GM19395 (cell line): ENCODE data around the gene WASF2.

Experiments
- ATAC-seq: cut with Tn5 transposase; IDR thresholded peaks from one replicate; pipeline ENCODE4 v1.9.1; 2021; ENCODE audit warnings: mild to moderate bottlenecking, moderate library complexity; ENCODE audit not compliant: unreplicated experiment

The WASF2 gene

DNA sequence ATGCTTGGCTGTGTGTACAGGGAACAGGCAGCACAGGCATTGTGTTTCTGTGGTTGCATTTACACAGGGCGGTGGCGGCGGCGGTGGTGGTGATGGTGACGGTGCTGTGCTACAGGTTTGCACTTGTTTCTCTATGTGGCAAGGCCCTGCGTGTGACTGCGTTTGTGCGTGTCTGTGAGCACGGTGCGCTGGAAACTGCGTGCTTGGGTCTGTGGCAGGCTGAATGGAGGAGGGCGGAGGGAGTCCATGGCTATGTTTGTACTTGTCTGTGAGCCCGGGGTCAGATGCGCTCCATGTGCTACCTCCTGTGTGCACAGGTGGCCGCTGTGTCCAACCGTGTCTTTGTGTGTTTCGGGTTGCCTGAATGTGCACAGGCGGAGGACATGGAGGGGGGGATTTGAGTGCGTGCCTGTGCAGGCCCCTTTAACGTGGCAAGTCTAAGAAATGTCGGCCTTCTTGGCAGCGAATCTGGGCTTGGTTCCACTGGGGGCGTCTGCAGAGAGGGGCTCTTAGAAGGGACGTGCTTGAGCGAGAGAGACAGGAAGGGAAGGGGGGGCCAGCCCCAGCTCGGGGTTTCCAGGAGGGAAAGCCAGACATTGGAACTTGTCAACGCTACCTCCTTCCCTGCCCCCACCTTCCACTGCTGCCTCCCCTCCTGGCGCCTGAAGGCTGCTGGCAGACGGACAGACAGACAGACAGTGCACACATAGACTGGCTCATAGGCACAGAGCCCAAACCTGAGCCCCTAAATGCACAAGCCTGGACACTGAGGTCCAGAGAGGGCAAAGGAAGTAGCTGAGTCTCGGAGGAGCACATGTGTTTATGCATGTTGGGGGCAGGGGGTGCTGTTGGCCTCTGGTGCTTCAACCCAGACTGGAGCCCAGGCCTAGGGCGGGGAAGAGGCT, 32.7 kb upstream of the WASF2 start:
- ATAC-seq = no peak

DNA sequence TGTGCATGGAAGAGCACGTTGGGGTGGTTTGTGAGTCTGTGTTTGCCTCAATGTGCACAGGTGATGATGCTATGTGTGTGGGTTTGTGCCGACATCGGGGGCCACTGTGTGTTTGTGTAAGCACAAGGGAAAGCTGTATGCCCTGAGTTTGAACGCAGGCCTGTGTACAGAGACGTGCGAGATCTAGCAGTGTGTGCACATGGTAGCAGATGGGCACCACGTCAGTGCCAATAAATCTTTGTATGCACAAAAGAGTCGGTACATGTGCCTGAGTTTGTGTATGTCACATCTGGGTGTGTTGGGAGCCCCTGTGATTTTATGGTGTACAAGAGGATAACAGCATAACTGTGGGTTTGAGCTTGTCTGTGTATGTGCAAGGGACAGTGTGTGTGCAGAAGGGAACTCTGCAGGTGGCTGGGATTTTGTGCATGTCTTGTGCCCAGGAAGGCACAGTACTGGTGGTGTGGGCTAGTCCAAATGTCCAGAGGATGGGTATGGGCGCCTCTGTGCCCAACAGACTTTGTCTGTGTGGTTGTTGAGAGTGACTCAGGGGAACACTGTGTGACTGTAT, 32.0 kb upstream of the WASF2 start:
- ATAC-seq = no peak

DNA sequence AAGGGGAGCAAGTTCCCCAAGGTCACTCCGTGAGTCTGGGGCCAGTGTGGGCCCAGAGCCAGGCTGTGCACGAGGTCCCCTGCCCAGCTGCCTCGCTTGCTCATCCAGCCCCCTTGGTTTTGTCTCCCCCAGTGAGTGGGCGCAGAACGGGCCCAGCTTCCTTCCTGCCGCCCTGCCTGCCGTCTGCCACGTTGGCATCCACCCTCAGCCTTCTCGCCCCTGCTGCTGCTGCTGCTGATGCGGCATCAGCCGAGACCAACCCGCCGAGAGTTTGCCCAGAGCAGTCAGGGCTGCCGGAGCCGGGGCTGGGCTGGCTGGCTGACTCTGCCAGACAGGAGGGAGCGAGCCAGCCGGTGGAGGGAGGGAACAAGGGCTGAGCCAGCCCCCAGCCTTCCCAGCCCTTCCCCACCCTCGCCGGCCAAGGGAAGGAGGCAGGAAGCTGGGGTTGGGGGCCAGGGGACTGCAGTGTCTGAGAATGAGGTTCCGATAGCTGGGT, 31.4 kb upstream of the WASF2 start:
- no peak for ATAC-seq

DNA sequence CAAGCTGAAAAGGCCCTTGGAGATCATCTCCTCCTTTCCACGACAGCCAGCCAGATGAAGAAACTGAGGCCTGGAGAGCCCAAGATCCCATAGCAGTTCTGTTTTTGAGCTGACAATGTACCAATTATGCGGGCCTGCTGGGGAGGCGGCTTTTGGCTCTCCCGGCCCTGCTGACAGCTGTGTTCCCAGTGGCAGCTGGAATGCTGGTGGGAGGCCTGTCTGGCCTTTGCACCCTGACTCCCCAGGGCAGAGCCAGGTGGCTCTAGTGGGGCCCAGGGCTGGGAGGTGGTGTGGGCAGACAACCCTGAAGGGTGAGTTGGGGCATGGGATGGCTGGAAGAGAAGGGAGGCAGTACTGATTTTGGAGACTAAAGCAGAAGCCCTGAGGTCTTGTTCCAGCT, 30.7 kb upstream of the WASF2 start:
- no peak for ATAC-seq

DNA sequence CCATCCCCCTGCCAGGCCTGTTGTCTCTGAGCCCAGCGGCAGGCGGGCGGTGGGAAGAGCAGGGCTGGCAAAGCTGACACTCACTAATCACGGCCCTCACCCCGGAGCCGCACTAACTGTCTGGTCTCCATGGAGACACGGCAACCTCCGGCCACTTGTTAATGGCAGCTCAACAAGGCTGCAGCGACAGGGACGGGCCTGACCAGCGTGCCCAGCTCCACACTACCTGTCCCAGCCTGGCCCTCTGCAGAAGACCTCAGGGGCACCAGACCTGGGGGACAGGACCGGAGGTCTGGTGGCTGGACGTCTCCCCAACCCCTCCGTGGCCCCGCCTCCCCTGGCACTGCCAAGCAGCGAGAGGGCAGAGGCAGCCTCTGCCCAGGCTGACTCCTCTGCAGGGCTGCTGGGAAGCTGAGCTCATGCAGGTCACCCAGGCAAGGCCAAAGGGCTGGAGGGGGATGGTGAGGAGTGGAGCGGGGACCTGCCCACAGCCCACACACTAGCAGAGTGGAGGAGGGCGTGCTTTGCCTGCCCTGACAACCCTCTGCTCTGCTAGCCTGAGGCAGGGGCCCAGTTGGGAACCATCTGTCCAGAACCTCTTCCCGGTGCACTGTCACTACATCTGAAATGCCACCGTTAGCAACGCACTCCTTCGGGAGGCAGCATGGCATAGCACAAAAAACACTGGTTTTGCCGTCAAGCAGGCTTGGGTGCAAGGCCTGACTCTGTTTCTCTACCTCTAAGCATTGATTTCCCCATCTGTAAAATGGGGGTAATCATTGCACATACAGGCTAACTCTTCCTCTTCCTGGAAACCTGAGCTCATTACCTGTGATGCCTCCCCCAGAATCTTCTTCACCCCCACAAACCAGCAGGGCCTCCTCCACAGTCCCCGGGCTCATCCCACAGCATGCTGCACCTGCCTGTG, 29.6 kb upstream of the WASF2 start:
- no peak for ATAC-seq

DNA sequence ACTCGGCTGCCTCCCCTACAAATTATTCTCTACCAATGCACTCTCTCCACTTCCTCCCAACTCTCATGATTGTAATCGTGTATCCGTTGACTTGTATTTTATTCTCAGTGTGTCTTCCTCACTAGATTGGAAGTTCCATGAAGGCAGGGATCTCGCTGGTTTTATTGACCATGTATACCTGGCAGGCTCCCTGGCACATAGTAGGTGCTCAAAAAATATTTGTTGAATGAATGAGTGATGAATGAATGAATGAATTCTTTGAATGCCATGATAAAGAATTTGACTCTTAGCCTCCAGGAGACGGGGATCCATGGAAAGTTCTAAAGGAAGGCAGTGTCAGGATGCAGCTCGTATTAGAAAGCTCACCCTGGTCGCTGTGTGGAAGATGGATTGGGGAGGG, 28.8 kb upstream of the WASF2 start:
- no peak for ATAC-seq

DNA sequence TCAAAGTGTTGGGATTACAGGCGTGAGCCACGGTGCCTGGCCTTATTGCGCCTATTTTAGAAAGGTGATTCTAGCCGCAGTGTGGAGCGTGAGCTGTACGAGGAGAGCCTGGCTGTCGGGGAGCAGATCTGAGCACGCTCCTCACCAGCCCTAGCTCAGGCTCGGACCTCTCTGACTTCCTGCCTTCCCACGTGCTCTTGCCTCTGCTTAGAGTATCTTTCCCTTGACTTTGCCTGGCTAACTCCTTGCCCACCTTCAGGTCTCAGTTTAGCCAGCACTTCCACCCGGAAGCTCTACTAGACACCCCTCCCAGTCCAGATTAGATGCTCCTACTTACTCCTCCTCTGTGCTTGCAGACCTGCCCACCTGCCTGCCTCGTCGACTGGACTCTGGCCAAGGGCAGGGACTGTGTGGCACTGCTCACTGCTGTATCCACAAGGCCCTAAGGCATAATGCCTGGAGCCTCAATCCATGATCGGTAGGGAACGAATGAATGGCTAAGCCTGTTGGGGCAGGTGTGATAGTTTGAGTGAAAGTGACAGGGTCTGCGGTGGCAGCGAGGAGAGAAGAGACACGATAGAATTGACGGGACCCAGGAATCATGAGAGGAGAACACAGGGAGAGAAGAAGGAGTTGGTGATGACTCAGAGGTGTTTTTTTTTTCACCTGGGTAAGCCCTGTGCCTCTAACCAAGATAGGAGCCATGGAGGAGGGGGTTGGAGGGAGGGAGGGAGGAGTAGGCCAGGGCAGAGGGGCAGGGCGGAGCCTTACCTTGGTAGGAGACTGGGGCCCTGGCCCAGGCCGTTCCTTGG, 28.1 kb upstream of the WASF2 start:
- ATAC-seq = no peak

DNA sequence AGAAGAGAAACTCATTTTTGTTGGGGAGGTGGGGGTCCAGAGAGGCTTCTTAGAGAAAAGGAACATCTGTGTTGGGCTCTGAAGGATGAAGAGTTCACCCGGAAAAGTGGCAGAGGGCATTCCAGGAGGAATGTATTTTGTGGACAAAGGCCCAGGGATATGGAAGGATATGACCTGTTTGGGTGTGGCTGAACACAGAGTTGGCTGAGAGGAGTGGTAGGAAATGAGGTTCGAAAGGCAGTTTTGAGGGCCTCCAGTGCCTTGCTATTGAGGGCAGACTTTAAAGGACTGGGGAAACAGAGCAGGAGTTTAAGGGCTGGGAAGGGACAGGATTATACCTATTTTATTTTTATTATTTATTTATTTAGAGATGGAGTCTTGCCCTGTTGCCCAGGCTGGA, 27.3 kb upstream of the WASF2 start:
- no peak for ATAC-seq

DNA sequence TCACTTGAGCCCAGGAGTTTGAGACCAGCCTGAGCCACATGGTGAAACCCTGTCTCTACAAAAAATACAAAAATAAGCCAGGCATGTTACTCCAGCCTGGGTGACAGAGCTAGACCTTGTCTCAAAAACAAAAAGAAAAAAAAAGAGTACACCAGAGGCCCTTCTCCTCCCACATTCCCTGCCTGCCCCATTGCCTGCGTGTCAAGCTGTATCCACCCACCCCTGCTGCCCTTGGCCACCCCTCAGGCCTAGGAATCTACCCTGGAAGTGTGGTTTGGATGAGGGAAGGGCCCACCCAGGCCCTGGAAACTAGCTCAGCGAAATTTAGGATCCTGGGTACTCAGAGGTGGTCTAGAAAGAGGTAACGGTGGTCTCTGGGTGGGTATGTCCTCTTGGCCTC, 25.7 kb upstream of the WASF2 start:
- no peak for ATAC-seq

DNA sequence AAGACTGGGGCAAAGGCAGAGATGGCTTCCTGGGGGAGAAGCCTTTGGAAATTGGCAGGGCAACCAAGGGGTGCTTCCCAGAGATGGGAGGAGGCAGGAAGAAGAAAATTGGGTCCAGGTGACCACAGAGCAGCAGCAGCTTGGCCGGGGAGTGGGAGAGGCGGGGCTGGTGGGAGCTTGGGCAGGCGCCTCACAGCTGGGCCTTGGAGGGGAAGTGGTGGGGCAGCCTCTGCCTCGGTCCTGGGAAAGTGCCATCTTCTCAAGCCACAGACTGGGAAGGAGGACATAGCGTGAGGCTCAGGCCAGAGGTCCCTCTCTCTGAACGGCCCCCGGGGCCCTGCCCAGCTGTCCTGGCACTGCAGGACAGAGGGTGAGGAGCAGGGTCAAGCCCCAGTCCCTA, 24.0 kb upstream of the WASF2 start:
- no peak for ATAC-seq

DNA sequence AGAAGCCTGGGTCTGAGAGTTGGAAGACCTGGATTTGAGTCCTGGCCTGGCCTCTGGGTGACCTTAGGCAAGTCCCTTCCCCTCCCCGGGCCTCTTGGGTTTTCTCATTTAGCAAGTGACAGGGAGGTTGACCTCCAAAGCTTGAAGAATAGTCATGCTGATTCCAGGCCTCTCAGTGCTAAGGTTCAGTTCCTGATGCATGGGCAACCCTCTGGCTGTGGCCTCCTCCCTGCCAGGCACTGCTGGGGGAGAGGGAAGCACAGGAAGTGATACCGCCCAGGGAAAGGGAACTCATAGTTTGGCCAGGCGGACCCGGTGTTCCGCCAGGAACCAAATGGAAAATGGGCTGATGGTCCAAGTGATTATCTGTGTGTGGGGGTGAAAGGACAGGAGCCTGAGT, 23.6 kb upstream of the WASF2 start:
- no peak for ATAC-seq

DNA sequence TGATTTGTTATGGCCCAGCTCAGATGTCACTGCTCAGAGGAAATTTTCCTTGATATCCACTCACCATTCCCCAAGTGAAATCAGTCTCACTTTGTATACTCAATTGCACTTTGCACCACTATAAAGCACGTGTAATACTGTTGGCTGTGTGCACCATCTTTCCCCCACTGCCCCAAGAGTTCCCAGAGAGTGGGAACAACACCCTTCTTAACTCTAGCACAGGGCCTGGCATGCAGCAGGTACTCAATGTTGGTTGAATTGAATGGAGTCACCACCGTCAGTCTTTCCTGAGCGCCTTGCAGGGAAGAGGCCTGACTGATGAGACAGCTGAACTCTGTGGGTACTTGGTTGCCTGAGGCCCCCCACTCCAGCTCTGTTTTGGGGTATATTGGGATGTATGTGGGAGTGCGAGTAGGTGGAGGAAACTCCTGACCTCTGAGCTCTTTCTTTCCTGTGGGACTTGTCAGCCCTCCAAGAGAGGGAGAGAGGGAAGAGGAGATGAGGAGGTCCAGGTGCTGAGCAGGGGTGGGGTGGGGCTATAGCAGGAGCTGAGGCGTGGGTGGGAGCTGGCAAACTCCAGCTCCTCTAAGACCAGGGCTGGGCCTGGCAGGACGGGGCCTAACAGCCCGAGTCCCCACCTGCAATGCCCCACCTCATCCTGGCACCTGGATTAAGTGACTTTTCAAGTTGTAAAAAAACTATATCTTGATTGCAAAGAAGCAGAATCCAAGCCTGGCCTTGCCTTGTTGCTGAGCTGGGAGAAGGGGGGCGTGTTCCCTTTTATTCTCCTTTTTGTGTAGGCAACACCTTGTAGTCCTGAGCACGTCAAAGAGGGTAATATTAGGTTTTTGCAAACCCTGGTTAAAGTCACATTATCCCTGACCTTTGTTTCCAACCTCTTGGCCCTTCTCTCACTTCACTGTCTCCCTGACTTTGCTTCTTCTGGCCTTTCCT, 19.4 kb upstream of the WASF2 start:
- ATAC-seq = no peak

DNA sequence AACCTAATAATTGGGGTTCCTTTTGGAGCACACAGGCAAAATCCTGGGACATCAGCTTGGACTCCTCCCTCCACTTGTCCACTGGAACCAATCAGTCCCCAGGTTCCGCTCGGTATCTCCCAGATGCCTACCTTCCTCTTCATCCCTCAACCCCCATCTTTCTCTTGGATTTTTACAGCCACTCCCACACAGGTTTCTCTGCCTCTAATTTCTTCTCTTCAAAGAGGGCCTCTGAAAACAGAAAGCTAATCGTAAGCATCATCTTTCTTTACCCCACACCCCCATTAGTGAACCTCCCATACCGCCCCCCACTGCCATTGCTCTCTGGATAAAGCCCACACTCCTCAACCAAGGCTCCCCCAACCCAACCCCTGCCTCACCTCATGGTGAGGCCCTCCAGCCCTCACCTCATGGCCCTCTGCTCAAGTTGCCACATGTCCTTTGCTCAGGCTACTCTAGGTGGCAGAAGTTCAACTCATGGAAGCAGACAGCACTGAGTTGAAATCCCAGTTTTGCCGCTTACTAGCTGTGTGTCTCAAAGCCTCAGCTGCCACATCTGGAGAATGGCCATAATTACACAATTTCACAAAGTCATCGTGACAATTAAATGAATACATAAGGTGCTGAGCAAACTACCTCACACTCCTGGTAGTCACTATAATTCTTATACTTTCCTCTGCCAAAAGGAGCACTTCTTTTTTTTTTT, 18.1 kb upstream of the WASF2 start:
- no peak for ATAC-seq

DNA sequence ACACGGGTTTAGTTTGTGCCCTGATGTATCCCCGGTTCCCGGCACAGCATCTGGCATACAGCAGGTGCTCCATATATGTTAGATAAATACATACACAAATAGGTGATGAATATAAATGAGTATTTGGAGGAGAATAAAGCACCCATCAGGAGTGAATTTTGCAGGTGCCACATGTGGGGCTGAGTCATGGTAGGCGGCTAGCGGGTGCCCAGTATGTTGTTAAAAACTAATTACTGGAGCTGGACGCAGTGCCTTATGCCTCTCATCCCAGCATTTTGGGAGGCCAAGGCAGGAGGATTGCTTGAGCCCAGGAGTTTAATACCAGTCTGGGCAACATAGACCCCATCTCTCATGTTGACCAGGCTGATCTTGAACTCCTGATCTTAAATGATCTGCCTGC, 16.7 kb upstream of the WASF2 start:
- ATAC-seq = no peak

DNA sequence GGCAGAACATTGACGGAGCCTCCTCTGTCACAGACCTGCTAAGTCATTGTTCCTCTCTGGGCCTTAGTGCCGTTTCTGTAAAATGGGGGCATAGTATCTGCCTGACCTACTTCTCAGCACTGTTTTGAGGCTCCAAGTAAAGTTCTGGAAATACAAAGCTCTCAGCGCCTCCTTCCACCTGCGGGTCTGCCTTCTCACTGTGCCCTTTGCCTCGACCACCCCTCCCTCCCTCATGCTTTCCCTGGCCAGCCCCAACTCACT, 15.4 kb upstream of the WASF2 start:
- ATAC-seq = no peak

DNA sequence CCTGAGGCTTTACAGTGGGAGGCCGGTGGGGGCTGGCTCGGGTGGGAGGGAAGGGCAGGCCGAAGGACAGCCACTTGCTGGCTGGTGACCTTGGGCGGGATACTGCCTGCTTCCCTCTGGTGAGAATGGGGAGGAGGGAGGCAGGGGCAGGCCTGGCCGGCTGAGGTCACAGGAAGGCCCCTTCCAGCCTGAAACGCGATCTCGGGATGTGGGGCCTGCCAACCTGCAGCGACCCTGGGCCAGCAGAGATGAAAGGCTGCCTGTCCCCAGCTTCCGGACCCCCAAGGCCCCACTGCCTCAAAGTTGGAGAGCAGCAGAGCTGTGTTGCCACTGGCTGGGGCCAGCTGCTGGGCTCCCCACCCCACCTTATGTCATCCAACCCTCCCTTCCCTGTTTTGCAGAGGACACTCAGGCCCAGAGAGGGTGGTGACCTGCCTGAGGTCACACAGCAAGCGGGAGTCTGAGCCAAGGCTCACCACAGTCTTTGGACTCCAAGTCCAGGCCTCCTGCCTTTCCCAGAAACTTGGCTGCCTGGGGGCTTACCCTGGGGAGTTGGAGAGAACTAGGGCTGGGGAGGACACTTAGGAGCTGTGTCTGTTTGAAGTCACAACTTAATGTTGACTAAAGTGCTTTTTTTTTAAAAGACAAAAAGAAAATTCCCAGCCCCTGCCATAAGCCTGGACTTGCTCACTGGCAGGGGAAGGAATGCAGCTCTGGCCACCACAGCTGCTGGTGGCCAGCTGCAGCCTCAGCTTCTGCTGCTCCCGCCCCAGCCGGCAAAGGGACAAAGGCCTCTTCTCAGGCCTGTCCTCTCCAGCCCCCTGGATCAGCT, 14.8 kb upstream of the WASF2 start:
- ATAC-seq = no peak

DNA sequence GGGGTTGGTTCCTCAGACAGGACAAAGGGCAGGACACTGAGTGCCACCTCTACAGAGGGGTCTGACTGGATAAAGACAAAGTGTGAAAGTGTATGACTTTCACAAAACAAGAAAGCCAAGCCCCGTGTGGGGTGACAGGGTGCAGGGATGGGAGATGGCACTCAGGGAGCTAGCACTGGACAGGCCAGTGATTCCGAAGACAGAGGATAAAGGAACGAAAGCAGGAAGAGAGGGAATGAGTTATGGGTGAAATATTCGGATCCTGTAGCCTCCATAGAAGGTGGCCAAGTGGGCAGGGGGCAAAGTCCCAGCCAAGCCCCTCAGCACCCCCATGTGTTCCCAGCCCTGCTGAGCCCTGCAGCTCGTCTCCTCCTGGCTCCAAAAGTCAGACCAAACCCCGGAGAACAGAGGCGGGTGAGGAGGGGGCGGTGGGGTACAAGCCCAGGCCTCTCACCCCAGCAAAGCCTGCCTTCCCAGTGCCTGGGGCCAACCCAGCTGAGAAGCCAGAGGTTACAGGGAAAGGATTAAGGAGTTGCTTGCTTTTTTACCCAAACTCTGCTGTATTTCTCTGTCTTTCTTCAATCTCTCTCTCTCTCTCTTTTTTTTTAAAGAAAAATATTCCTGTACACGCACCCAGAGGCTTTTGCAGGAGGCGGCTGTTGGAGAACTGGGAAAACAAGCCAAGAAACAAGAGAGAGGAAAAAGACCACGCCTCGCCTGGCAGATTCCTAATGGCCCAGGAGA, 14.0 kb upstream of the WASF2 start:
- no peak for ATAC-seq

DNA sequence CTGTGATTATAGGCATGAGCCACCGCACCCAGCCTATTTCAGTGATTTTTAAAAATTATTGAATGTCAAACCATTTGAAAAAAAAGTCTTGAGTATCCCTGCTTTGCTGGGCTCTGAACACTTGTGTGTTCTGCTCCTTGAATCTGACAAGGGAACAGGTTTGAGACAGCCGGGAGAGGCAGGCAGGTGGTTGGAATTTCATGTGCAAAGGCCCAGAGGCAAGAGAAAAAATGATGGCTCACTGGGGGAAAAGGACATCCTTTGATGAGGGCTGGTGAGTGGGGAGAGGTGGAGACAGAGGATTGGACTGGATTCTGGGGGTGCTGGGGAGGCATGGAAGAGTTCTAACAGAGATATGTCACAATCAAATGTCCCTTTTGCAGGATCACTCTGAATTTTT, 13.1 kb upstream of the WASF2 start:
- no peak for ATAC-seq
